Measurements from ENCODE around the gene SRI. TPM values are rescaled to one million over a fixed set of nuclear protein-coding genes. Genes with fewer than 3 reads are reported as not detected.

The SRI gene
- total RNA-seq, 2 experiments from 2014 or later: 169 TPM

DNA sequence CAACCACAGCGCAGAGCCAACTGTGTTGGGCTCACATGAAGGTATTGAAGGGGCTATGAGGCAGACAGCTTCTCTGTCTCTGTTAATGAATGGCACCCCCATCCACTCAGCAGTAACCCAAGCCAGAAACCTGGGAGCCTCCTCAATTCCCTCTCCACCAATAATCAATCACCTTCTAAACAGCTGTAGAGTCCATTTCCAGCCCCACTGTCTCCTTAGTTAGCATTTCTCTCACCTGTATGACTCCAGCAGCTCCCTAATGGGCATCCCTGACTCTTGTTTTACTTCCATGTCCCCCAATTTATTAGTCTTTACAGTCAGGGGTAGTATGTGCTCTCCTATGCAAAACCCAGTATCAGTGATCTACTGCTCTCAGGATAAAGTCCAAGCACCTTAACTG is 6.9 kb downstream of the SRI start:
- POLR2A ChIA-PET: interaction anchor here (1.4 to 1.8 kb wide), 2 partner anchors 10 to 11 kb away, joined by 4 to 5 read pairs; no protein-coding TSS in a partner anchor
- ATAC-seq: no peak
- Mint-ChIP-seq H3K36me3 (ENCODE audit: low read depth) (peaks cover 40% of the 10 kb centered on the region), H3K4me3 (no peak overlapping the region), H3K4me1 (ENCODE audit: low read depth) (peaks cover 21% of the 10 kb centered on the region), H3K9me3 (no peaks in the 10 kb centered on the region), H3K27ac (no peak overlapping the region), H3K27me3 (no peaks in the 10 kb centered on the region)
- DNase-seq: no peak
- TF ChIP-seq, protein P1, sequence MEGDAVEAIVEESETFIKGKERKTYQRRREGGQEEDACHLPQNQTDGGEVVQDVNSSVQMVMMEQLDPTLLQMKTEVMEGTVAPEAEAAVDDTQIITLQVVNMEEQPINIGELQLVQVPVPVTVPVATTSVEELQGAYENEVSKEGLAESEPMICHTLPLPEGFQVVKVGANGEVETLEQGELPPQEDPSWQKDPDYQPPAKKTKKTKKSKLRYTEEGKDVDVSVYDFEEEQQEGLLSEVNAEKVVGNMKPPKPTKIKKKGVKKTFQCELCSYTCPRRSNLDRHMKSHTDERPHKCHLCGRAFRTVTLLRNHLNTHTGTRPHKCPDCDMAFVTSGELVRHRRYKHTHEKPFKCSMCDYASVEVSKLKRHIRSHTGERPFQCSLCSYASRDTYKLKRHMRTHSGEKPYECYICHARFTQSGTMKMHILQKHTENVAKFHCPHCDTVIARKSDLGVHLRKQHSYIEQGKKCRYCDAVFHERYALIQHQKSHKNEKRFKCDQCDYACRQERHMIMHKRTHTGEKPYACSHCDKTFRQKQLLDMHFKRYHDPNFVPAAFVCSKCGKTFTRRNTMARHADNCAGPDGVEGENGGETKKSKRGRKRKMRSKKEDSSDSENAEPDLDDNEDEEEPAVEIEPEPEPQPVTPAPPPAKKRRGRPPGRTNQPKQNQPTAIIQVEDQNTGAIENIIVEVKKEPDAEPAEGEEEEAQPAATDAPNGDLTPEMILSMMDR (IDR thresholded peaks at IDR 0.05): no peak
- CTCF ChIA-PET: interaction anchor here (1.5 kb wide), 1 partner anchor 10 kb away, joined by 4 read pairs; no protein-coding TSS in a partner anchor
- intact Hi-C loops (cut with micrococcal nuclease): no loop called here

DNA sequence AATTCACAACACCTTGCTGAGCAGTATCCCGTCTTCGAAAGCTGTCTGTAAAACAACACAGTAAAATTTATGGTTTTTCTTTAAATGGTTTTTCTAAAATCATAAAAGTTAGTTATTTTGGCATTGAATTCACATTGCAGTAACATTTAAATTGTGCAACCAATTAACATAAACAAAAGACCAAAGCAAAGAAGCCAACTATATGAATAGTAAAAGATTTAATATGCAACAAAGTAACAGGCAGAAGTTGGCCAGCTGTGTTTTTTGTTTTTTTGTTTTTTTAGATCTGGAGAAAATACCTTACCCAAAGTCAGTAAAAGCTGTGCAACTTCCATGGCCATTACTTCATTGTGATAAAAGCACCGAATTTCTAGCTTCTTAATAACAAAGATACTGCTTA is 11.3 kb downstream of the SRI start:
- no peaks in the 10 kb centered on the region for H3K27me3 Mint-ChIP-seq
- H3K27ac Mint-ChIP-seq: no peak overlapping the region
- ChIA-PET POLR2A (no interaction called here), CTCF (interaction anchor here (1.1 kb wide), 1 partner anchor 15 kb away, joined by 3 read pairs; no protein-coding TSS in a partner anchor)
- no peaks in the 10 kb centered on the region for H3K9me3 Mint-ChIP-seq
- DNase-seq: no peak
- no peak for ATAC-seq
- no peak overlapping the region for H3K4me3 Mint-ChIP-seq
- peaks cover 4% of the 10 kb centered on the region for H3K4me1 Mint-ChIP-seq (ENCODE audit: low read depth)
- TF ChIP-seq, protein P1 (IDR thresholded peaks at IDR 0.05): no peak
- intact Hi-C loops (cut with micrococcal nuclease): no loop called here
- peaks cover 48% of the 10 kb centered on the region for H3K36me3 Mint-ChIP-seq (ENCODE audit: low read depth)

DNA sequence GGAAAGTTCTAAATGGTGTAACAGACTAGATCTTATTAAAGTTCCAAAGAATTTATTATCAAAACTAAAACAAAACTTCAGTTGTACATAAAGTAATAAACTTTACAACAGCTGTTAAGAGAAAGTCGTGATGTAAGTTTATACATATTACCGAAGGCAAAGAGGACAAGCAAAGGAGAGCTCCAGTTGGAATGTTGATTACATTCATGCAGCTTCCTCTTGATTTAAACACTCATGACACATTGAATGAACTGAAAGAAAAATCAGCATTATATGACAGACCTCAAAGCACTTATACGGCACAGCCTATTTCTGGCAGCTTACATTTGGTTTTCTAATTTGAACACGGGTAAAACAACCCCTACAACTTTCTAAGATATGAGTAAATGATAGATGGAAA is 13.6 kb downstream of the SRI start:
- Mint-ChIP-seq H3K27ac (no peak overlapping the region), H3K9me3 (no peaks in the 10 kb centered on the region), H3K4me1 (ENCODE audit: low read depth) (peaks cover 19% of the 10 kb centered on the region), H3K27me3 (no peaks in the 10 kb centered on the region), H3K36me3 (ENCODE audit: low read depth) (peaks cover 49% of the 10 kb centered on the region), H3K4me3 (no peak overlapping the region)
- ATAC-seq (no peak), DNase-seq (no peak)
- ChIA-PET CTCF (no interaction called here), POLR2A (no interaction called here)
- intact Hi-C loops (cut with micrococcal nuclease): no loop called here
- TF ChIP-seq, protein P1 (IDR thresholded peaks at IDR 0.05): no peak

DNA sequence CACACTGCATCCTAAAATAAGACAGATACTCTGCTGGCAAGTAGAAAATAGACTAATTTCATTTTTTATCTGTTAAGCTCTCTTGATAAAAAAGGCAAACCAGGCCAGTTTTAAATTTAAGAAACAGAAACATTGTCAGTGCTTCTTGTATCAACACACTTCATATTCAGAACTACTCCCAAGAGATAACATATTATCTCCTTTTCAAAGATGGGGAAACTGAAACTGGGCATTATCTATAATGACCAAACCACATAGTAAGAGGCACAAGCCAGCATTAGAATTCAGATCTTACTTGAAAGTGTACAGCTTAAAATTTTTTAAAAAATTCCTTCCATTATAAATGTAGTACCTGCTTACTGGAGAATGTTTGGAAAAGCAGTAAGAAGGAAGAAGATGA is 14.7 kb downstream of the SRI start:
- Mint-ChIP-seq H3K36me3 (ENCODE audit: low read depth) (peaks cover 48% of the 10 kb centered on the region), H3K27me3 (no peaks in the 10 kb centered on the region), H3K27ac (peak overlapping the region; percentile 39), H3K9me3 (no peaks in the 10 kb centered on the region), H3K4me3 (no peak overlapping the region), H3K4me1 (ENCODE audit: low read depth) (peaks cover 21% of the 10 kb centered on the region)
- POLR2A ChIA-PET: interaction anchor here (1.2 kb wide), 1 partner anchor 13 kb away, joined by 3 read pairs; no protein-coding TSS in a partner anchor
- DNase-seq (no peak), ATAC-seq (no peak)
- CTCF ChIA-PET: interaction anchor here (0.6 kb wide), 1 partner anchor 11 kb away, joined by 3 read pairs; no protein-coding TSS in a partner anchor
- TF ChIP-seq, protein P1 (IDR thresholded peaks at IDR 0.05): no peak
- intact Hi-C loops (cut with micrococcal nuclease): no loop called here

DNA sequence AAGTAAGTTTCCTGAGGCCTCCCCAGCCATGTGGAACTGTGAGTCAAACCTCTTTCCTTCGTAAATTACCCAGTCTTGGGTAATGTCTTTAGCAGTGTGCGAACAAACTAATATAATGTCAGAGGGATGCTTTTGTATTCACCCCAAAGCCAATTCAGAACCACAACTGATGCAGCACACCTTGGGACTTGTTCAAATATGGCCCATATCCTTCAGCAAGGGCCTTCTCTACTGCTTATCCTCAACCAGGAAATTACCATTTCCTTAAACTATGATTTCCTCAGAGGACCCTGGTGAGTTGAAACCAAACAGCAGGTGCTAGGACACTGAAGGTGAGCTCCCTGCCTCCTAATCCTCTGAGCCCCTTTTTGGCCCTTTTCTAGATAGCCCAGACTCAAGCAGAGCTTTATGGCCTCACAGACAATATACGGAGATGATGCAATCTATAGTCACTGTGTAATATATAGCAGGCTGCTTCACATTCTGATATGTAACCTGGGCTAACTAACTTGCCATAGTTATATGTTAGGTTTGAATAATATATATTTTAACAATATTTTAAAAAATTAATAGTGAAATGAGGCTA is 15.2 kb downstream of the SRI start:
- peak overlapping the region; percentile 58 for H3K27ac Mint-ChIP-seq
- POLR2A ChIA-PET: interaction anchor here (1.2 kb wide), 1 partner anchor 14 kb away, joined by 3 read pairs; no protein-coding TSS in a partner anchor
- peaks cover 42% of the 10 kb centered on the region for H3K36me3 Mint-ChIP-seq (ENCODE audit: low read depth)
- no peaks in the 10 kb centered on the region for H3K9me3 Mint-ChIP-seq
- H3K4me1 Mint-ChIP-seq (ENCODE audit: low read depth): peaks cover 21% of the 10 kb centered on the region
- intact Hi-C loops (cut with micrococcal nuclease): no loop called here
- H3K4me3 Mint-ChIP-seq: no peak overlapping the region
- ATAC-seq (no peak), DNase-seq (no peak)
- no peaks in the 10 kb centered on the region for H3K27me3 Mint-ChIP-seq
- CTCF ChIA-PET: no interaction called here
- TF ChIP-seq, protein P1 (IDR thresholded peaks at IDR 0.05): no peak
